ENCODE measurements around the gene CSRP2.

The CSRP2 gene

GRCh38 chr12:76874491-76875190, 4.2 kb downstream of the CSRP2 start:
- no peaks in the 10 kb centered on the region for H3K27me3 ChIP-seq (ENCODE audit: control insufficient read depth, insufficient read depth, low read length)
- H3K36me3 ChIP-seq (ENCODE audit: control insufficient read depth, insufficient read depth, low read length) = peaks cover 3% of the 10 kb centered on the region; the same call in 1 of the 2 replicates
- no peaks in the 10 kb centered on the region for H3K9me3 ChIP-seq (ENCODE audit: control insufficient read depth, insufficient read depth, low read length)
- no peak overlapping the region for H3K4me3 ChIP-seq (ENCODE audit: low read depth, low read length)
- H3K27ac ChIP-seq (ENCODE audit: low read depth, low read length) = no peak overlapping the region
- no peak overlapping the region for H3K9ac ChIP-seq (ENCODE audit: low read depth, low read length)
- H3K4me1 ChIP-seq (ENCODE audit: control insufficient read depth, insufficient read depth, low read length) = peaks cover 37% of the 10 kb centered on the region

GRCh38 chr12:76874027-76874426, 4.8 kb downstream of the CSRP2 start:
- Histone ChIP-seq H3K9ac (ENCODE audit: low read depth, low read length) (no peak overlapping the region), H3K36me3 (ENCODE audit: control insufficient read depth, insufficient read depth, low read length) (peaks cover 3% of the 10 kb centered on the region; the same call in 1 of the 2 replicates), H3K27me3 (ENCODE audit: control insufficient read depth, insufficient read depth, low read length) (no peaks in the 10 kb centered on the region), H3K27ac (ENCODE audit: low read depth, low read length) (no peak overlapping the region), H3K4me1 (ENCODE audit: control insufficient read depth, insufficient read depth, low read length) (peaks cover 33% of the 10 kb centered on the region), H3K4me3 (ENCODE audit: low read depth, low read length) (no peak overlapping the region), H3K9me3 (ENCODE audit: control insufficient read depth, insufficient read depth, low read length) (no peaks in the 10 kb centered on the region)

GRCh38 chr12:76872415-76872814, 6.4 kb downstream of the CSRP2 start:
- no peaks in the 10 kb centered on the region for H3K9me3 ChIP-seq (ENCODE audit: control insufficient read depth, insufficient read depth, low read length)
- H3K27ac ChIP-seq (ENCODE audit: low read depth, low read length) = peak overlapping the region; percentile 21
- H3K4me1 ChIP-seq (ENCODE audit: control insufficient read depth, insufficient read depth, low read length) = peaks cover 32% of the 10 kb centered on the region
- no peaks in the 10 kb centered on the region for H3K27me3 ChIP-seq (ENCODE audit: control insufficient read depth, insufficient read depth, low read length)
- H3K9ac ChIP-seq (ENCODE audit: low read depth, low read length) = no peak overlapping the region
- H3K4me3 ChIP-seq (ENCODE audit: low read depth, low read length) = no peak overlapping the region
- H3K36me3 ChIP-seq (ENCODE audit: control insufficient read depth, insufficient read depth, low read length) = peaks cover 3% of the 10 kb centered on the region; the same call in 1 of the 2 replicates

- H3K9ac ChIP-seq (ENCODE audit: low read depth, low read length) = no peak overlapping the region
- H3K4me3 ChIP-seq (ENCODE audit: low read depth, low read length) = no peak overlapping the region
These were observed 7.1 kb downstream of the CSRP2 start for GRCh38 chr12:76871742-76872141.

GRCh38 chr12:76871082-76871481, 7.7 kb downstream of the CSRP2 start:
- H3K27ac ChIP-seq (ENCODE audit: low read depth, low read length) = no peak overlapping the region
- no peak overlapping the region for H3K9ac ChIP-seq (ENCODE audit: low read depth, low read length)
- H3K4me1 ChIP-seq (ENCODE audit: control insufficient read depth, insufficient read depth, low read length) = peaks cover 29% of the 10 kb centered on the region
- peaks cover 3% of the 10 kb centered on the region; the same call in 1 of the 2 replicates for H3K36me3 ChIP-seq (ENCODE audit: control insufficient read depth, insufficient read depth, low read length)
- H3K9me3 ChIP-seq (ENCODE audit: control insufficient read depth, insufficient read depth, low read length) = no peaks in the 10 kb centered on the region
- H3K27me3 ChIP-seq (ENCODE audit: control insufficient read depth, insufficient read depth, low read length) = no peaks in the 10 kb centered on the region
- H3K4me3 ChIP-seq (ENCODE audit: low read depth, low read length) = no peak overlapping the region

More at GRCh38 chr12:76871742-76872141, 7.1 kb downstream of the CSRP2 start:
- H3K27ac ChIP-seq (ENCODE audit: low read depth, low read length) = no peak overlapping the region
- peaks cover 3% of the 10 kb centered on the region; the same call in 1 of the 2 replicates for H3K36me3 ChIP-seq (ENCODE audit: control insufficient read depth, insufficient read depth, low read length)
- peaks cover 28% of the 10 kb centered on the region for H3K4me1 ChIP-seq (ENCODE audit: control insufficient read depth, insufficient read depth, low read length)
- H3K9me3 ChIP-seq (ENCODE audit: control insufficient read depth, insufficient read depth, low read length) = no peaks in the 10 kb centered on the region
- no peaks in the 10 kb centered on the region for H3K27me3 ChIP-seq (ENCODE audit: control insufficient read depth, insufficient read depth, low read length)

- Histone ChIP-seq H3K27ac (ENCODE audit: low read depth, low read length) (peak overlapping the region; percentile 43), H3K9ac (ENCODE audit: low read depth, low read length) (peak overlapping the region; percentile 12; the same call in 1 of the 2 replicates), H3K4me1 (ENCODE audit: control insufficient read depth, insufficient read depth, low read length) (peaks cover 21% of the 10 kb centered on the region), H3K36me3 (ENCODE audit: control insufficient read depth, insufficient read depth, low read length) (peaks cover 19% of the 10 kb centered on the region), H3K9me3 (ENCODE audit: control insufficient read depth, insufficient read depth, low read length) (no peaks in the 10 kb centered on the region), H3K27me3 (ENCODE audit: control insufficient read depth, insufficient read depth, low read length) (no peaks in the 10 kb centered on the region), H3K4me3 (ENCODE audit: low read depth, low read length) (no peak overlapping the region)
These were observed 12.1 kb downstream of the CSRP2 start for GRCh38 chr12:76866726-76867125.

GRCh38 chr12:76866151-76866567, 12.7 kb downstream of the CSRP2 start:
- H3K4me1 ChIP-seq (ENCODE audit: control insufficient read depth, insufficient read depth, low read length) = peaks cover 20% of the 10 kb centered on the region
- H3K4me3 ChIP-seq (ENCODE audit: low read depth, low read length) = no peak overlapping the region

GRCh38 chr12:76864791-76865400, 13.9 kb downstream of the CSRP2 start:
- H3K27ac ChIP-seq (ENCODE audit: low read depth, low read length) = peak overlapping the region; percentile 10
- H3K9ac ChIP-seq (ENCODE audit: low read depth, low read length) = no peak overlapping the region
- peaks cover 20% of the 10 kb centered on the region for H3K4me1 ChIP-seq (ENCODE audit: control insufficient read depth, insufficient read depth, low read length)
- no peak overlapping the region for H3K4me3 ChIP-seq (ENCODE audit: low read depth, low read length)
- H3K9me3 ChIP-seq (ENCODE audit: control insufficient read depth, insufficient read depth, low read length) = no peaks in the 10 kb centered on the region
- H3K27me3 ChIP-seq (ENCODE audit: control insufficient read depth, insufficient read depth, low read length) = no peaks in the 10 kb centered on the region
- peaks cover 33% of the 10 kb centered on the region for H3K36me3 ChIP-seq (ENCODE audit: control insufficient read depth, insufficient read depth, low read length)

More at GRCh38 chr12:76866151-76866567, 12.7 kb downstream of the CSRP2 start:
- Histone ChIP-seq H3K27ac (ENCODE audit: low read depth, low read length) (peak overlapping the region; percentile 43), H3K9ac (ENCODE audit: low read depth, low read length) (peak overlapping the region; percentile 12; the same call in 1 of the 2 replicates), H3K27me3 (ENCODE audit: control insufficient read depth, insufficient read depth, low read length) (no peaks in the 10 kb centered on the region), H3K9me3 (ENCODE audit: control insufficient read depth, insufficient read depth, low read length) (no peaks in the 10 kb centered on the region), H3K36me3 (ENCODE audit: control insufficient read depth, insufficient read depth, low read length) (peaks cover 24% of the 10 kb centered on the region)

GRCh38 chr12:76863837-76864236, 15.0 kb downstream of the CSRP2 start:
- Histone ChIP-seq H3K9ac (ENCODE audit: low read depth, low read length) (no peak overlapping the region), H3K9me3 (ENCODE audit: control insufficient read depth, insufficient read depth, low read length) (no peaks in the 10 kb centered on the region), H3K27me3 (ENCODE audit: control insufficient read depth, insufficient read depth, low read length) (no peaks in the 10 kb centered on the region), H3K4me3 (ENCODE audit: low read depth, low read length) (no peak overlapping the region), H3K4me1 (ENCODE audit: control insufficient read depth, insufficient read depth, low read length) (peaks cover 20% of the 10 kb centered on the region), H3K36me3 (ENCODE audit: control insufficient read depth, insufficient read depth, low read length) (peaks cover 44% of the 10 kb centered on the region), H3K27ac (ENCODE audit: low read depth, low read length) (peak overlapping the region; percentile 67)

- no peak overlapping the region for H3K4me3 ChIP-seq (ENCODE audit: low read depth, low read length)
- H3K4me1 ChIP-seq (ENCODE audit: control insufficient read depth, insufficient read depth, low read length) = peaks cover 20% of the 10 kb centered on the region
- no peaks in the 10 kb centered on the region for H3K27me3 ChIP-seq (ENCODE audit: control insufficient read depth, insufficient read depth, low read length)
- no peaks in the 10 kb centered on the region for H3K9me3 ChIP-seq (ENCODE audit: control insufficient read depth, insufficient read depth, low read length)
- H3K9ac ChIP-seq (ENCODE audit: low read depth, low read length) = no peak overlapping the region
- H3K27ac ChIP-seq (ENCODE audit: low read depth, low read length) = peak overlapping the region; percentile 67
- peaks cover 49% of the 10 kb centered on the region for H3K36me3 ChIP-seq (ENCODE audit: control insufficient read depth, insufficient read depth, low read length)
These were observed 15.7 kb downstream of the CSRP2 start for GRCh38 chr12:76863005-76863670.

GRCh38 chr12:76860256-76860655, 18.6 kb downstream of the CSRP2 start:
- peaks cover 75% of the 10 kb centered on the region for H3K36me3 ChIP-seq (ENCODE audit: control insufficient read depth, insufficient read depth, low read length)
- no peak overlapping the region for H3K4me3 ChIP-seq (ENCODE audit: low read depth, low read length)
- H3K27me3 ChIP-seq (ENCODE audit: control insufficient read depth, insufficient read depth, low read length) = no peaks in the 10 kb centered on the region
- H3K9ac ChIP-seq (ENCODE audit: low read depth, low read length) = no peak overlapping the region
- peaks cover 12% of the 10 kb centered on the region for H3K4me1 ChIP-seq (ENCODE audit: control insufficient read depth, insufficient read depth, low read length)
- H3K27ac ChIP-seq (ENCODE audit: low read depth, low read length) = peak overlapping the region; percentile 1
- no peaks in the 10 kb centered on the region for H3K9me3 ChIP-seq (ENCODE audit: control insufficient read depth, insufficient read depth, low read length)
